ENCODE data around the gene OR51B5. TPM values are rescaled to one million over a fixed set of nuclear protein-coding genes. Genes with fewer than 3 reads are reported as not detected.
"Not testable (repeated sequence)": the region's sequence is repeated elsewhere in the genome, so short reads cannot be mapped to it uniquely, and the experiment has no call there.

OR51B5 gene
- total RNA-seq, 1 donor from 2014 or later = not detected

GRCh38 chr11:5369789-5370188 is 26.5 kb upstream of the OR51B5 start:
- DNase-seq (no peak), ATAC-seq (no peak)
- intact Hi-C loops (cut with DNase I) = no loop called here
- no peak for TF ChIP-seq CTCF (IDR thresholded peaks at IDR 0.05)
- Histone ChIP-seq H3K9me3 (no peaks in the 10 kb centered on the region), H3K36me3 (no peaks in the 10 kb centered on the region), H3K4me3 (no peak overlapping the region), H3K4me1 (no peaks in the 10 kb centered on the region), H3K27me3 (no peaks in the 10 kb centered on the region), H3K27ac (no peak overlapping the region)

DNA sequence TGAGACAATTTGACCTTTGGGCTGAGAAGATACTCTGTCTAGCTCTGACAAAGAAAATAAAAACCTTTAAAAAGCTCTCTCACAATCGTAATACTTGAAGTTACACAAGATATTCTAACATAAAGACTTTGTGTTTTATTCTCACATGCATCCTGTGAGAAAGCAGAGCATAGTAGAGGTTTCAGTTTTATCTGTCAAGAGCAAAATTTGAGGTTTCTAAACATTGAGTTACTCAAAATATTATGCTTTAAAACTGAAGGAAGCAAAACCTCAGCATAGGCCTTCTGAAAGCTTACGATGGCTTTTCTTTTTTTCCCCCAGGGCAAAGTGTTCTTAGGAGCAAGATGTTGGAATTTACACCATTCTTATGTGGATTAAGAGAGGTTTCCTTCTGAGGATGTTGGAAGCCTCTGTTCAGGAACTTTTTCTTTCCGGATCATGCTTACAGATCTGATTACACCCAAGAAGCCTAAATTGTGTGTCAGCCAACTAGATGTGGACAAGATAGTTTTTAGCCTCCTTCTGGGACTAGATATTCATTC is 25.2 kb upstream of the OR51B5 start:
- Histone ChIP-seq H3K9me3 (no peaks in the 10 kb centered on the region), H3K27me3 (no peaks in the 10 kb centered on the region), H3K4me3 (no peak overlapping the region), H3K27ac (no peak overlapping the region), H3K36me3 (no peaks in the 10 kb centered on the region), H3K4me1 (no peaks in the 10 kb centered on the region)
- no peak for DNase-seq
- intact Hi-C loops (cut with DNase I) = no loop called here
- TF ChIP-seq CTCF (IDR thresholded peaks at IDR 0.05) = no peak
- no peak for ATAC-seq

GRCh38 chr11:5367448-5368074 is 24.2 kb upstream of the OR51B5 start:
- Histone ChIP-seq H3K9me3 (no peaks in the 10 kb centered on the region), H3K27ac (no peak overlapping the region), H3K4me3 (no peak overlapping the region), H3K27me3 (no peaks in the 10 kb centered on the region), H3K36me3 (no peaks in the 10 kb centered on the region), H3K4me1 (no peaks in the 10 kb centered on the region)
- no peak for TF ChIP-seq CTCF (IDR thresholded peaks at IDR 0.05)
- no peak for DNase-seq
- no peak for ATAC-seq
- intact Hi-C loops (cut with DNase I) = no loop called here

- Histone ChIP-seq H3K4me3 (no peak overlapping the region), H3K4me1 (no peaks in the 10 kb centered on the region), H3K27me3 (no peaks in the 10 kb centered on the region), H3K27ac (no peak overlapping the region), H3K9me3 (no peaks in the 10 kb centered on the region), H3K36me3 (no peaks in the 10 kb centered on the region)
- ATAC-seq = no peak
- intact Hi-C loops (cut with DNase I) = no loop called here
- TF ChIP-seq CTCF (IDR thresholded peaks at IDR 0.05) = no peak
- no peak for DNase-seq
Measured at GRCh38 chr11:5366856-5367255, 23.5 kb upstream of the OR51B5 start.

DNA sequence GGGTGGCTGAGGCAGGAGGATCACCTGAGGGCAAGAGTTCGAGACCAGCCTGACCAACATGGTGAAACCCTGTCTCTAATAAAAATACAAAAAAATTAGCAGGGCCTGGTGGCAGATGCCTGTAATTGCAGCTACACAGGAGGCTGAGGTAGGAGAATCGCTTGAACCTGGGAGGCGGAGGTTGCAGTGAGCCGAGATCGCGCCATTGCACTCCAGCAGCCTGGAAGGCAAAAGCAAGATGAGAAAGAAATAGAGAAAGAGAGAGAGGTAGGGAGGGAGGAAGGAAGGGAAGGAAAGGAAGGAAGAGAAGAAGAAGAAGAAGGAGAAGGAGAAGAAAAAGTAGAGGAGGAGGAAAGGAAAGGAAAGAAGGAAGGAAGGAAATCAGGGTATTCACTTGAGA is 23.0 kb upstream of the OR51B5 start:
- intact Hi-C loops (cut with DNase I); DNase-seq: not testable (repeated sequence)

DNA sequence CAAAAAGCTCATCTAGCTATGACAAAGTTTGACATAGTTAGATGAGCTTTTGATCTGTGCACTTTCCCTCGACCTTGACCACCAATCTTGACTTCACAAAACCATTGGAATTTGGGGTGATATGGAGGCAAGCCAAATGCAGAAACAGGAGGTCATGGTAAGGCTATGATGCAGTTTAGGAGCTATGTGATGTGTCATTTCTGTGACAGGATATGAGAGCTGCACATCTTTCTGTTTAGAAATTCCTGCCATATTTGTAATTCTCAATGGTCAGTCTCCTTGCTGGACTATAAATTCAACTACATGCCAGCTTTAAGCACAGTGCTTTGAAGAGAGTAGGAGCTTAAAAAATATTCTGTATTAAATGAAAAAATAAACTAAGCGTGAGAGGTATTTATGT is 20.9 kb upstream of the OR51B5 start:
- no peak for ATAC-seq
- no peak overlapping the region for H3K4me3 ChIP-seq
- H3K27ac ChIP-seq = no peak overlapping the region
- H3K9me3 ChIP-seq = no peaks in the 10 kb centered on the region
- intact Hi-C loops (cut with DNase I) = no loop called here
- no peaks in the 10 kb centered on the region for H3K4me1 ChIP-seq
- DNase-seq = no peak
- H3K36me3 ChIP-seq = no peaks in the 10 kb centered on the region
- TF ChIP-seq CTCF (IDR thresholded peaks at IDR 0.05) = no peak
- H3K27me3 ChIP-seq = no peaks in the 10 kb centered on the region

More for the DNA sequence above, 23.0 kb upstream of the OR51B5 start:
- H3K4me1 ChIP-seq, ATAC-seq, H3K9me3 ChIP-seq, H3K27ac ChIP-seq, H3K4me3 ChIP-seq, H3K36me3 ChIP-seq, H3K27me3 ChIP-seq: not testable (repeated sequence)

Data from upper lobe of right lung (tissue), 1 donor.